Left lung (tissue), 10 donors: ENCODE measurements around the gene ATG9A. TPM values are rescaled to one million over a fixed set of nuclear protein-coding genes. Genes with fewer than 3 reads are reported as not detected.
"Not testable (repeated sequence)": the region's sequence is repeated elsewhere in the genome, so short reads cannot be mapped to it uniquely, and the experiment has no call there.

Source experiments
- ATAC-seq: fragments of 200-7000 bp; cut with Tn5 transposase; one replicate; pipeline ENCODE4 v1.9.1; 2020; ENCODE audit warnings: moderate library complexity
- DNase-seq, 4 donors: peaks; one replicate each; pipeline ENCODE4 v3.0.0-alpha.2; 2013 to 2020
- H3K27ac ChIP-seq, 2 donors: fragments of 200-600 bp; sonication (generic) in 1 of 2; one replicate each; pipeline versions ENCODE4 v1.5.0 to v1.8.0; 2020 to 2021
- H3K27me3 ChIP-seq, 2 donors: fragments of 200-600 bp; sonication (generic) in 1 of 2; one replicate each; pipeline versions ENCODE4 v1.5.0 to v1.8.0; 2020 to 2021
- H3K36me3 ChIP-seq, 2 donors: fragments of 200-600 bp; sonication (generic) in 1 of 2; one replicate each; pipeline versions ENCODE4 v1.5.0 to v1.8.0; 2020 to 2021
- H3K4me1 ChIP-seq, 2 donors: fragments of 200-600 bp; one replicate each; pipeline ENCODE4 v1.8.0; 2021
- H3K4me3 ChIP-seq, 2 donors: fragments of 200-600 bp; sonication (generic) in 1 of 2; one replicate each; pipeline versions ENCODE4 v1.5.0 to v1.8.0; 2020 to 2021; ENCODE audit warnings: mild to moderate bottlenecking in 1 of 2
- H3K9me3 ChIP-seq, 2 donors: fragments of 200-600 bp; sonication (generic) in 1 of 2; one replicate each; pipeline versions ENCODE4 v1.5.0 to v1.8.0; 2020 to 2021
- intact Hi-C, 2 donors: fragments of 100-400 bp; cut with DNase I; formaldehyde crosslinking; loops; one replicate each; pipeline versions ENCODE4 v1.11.2 to v1.14.2; 2022
- polyA plus RNA-seq, 6 donors: library from polyadenylated mRNA; unstranded; fragments of 120-200 nt; gene quantifications; one replicate each; pipeline ENCODE4 v1.2.1, GENCODE V29; 2013; ENCODE audit not compliant: insufficient read length in 6 of 6
- total RNA-seq, 2 donors: library from RNA; stranded (reverse); fragmentation: NEBNext Ultra II Directional; extraction: Animal tissue kit (Norgen Biotek cat#: 25700); gene quantifications; one replicate each; pipeline ENCODE4 v1.2.1, GENCODE V29; 2021
- TF ChIP-seq, protein P1 (sequence below), 2 donors: fragments of 200-600 bp; sonication (generic) in 1 of 2; IDR thresholded peaks; one replicate each; pipeline versions ENCODE4 v1.5.0 to v1.8.0; 2021; ENCODE audit warnings: antibody characterized with exemption in 2 of 2
- donor health status: DM: no; HTN: yes; CAD: no.
- donor health status: DM: no; HTN: no; CAD: no.

Gene ATG9A
- total and polyA plus RNA-seq, 8 donors: 43.1 to 58.9 (median 48.7) TPM

DNA sequence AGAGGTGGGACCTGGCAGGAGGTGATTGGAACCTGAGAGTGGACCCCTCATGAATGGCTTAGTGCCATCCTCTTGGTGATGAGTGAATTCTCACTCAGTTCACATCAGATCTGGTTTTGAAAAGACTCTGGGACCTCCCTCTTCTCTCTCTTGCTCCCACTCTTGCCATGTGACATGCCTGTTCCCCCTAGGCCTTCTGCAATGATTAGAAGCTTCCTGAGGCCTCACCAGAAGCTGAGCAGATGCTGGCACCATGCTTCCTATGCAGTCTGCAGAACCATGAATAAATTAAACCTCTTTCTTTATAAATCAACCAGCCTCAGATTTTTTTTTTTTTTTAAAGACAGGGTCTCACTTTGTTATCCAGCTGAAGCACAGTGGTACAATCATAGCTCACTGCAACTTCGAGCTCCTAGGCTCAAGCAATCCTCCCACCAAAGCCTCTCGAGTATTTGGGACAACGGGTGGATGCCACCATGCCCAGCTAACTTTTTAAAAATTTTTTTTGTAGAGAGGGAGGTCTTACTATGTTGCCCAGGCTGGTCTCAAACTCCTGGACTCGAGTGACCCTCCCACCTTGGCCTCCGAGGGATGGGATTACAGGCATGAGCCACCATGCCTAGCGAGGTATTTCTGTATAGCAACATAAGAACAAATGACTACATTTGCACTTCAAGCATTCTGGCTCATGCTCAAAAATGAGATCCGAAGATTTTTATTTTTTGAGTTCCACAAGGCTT, 24.8 kb downstream of the ATG9A start:
- H3K4me3 ChIP-seq: no peak overlapping the region
- H3K36me3 ChIP-seq: peaks cover 0 to 21% of the 10 kb centered on the region in 2 donors
- TF ChIP-seq, protein P1, sequence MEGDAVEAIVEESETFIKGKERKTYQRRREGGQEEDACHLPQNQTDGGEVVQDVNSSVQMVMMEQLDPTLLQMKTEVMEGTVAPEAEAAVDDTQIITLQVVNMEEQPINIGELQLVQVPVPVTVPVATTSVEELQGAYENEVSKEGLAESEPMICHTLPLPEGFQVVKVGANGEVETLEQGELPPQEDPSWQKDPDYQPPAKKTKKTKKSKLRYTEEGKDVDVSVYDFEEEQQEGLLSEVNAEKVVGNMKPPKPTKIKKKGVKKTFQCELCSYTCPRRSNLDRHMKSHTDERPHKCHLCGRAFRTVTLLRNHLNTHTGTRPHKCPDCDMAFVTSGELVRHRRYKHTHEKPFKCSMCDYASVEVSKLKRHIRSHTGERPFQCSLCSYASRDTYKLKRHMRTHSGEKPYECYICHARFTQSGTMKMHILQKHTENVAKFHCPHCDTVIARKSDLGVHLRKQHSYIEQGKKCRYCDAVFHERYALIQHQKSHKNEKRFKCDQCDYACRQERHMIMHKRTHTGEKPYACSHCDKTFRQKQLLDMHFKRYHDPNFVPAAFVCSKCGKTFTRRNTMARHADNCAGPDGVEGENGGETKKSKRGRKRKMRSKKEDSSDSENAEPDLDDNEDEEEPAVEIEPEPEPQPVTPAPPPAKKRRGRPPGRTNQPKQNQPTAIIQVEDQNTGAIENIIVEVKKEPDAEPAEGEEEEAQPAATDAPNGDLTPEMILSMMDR (IDR thresholded peaks at IDR 0.05): no peak
- DNase-seq (no peak), ATAC-seq (no peak)
- H3K4me1 ChIP-seq: peaks cover 14 to 29% of the 10 kb centered on the region in 2 donors
- H3K27me3 ChIP-seq: peaks cover 0 to 3% of the 10 kb centered on the region in 2 donors
- no peak overlapping the region for H3K27ac ChIP-seq
- H3K9me3 ChIP-seq: peaks cover 0 to 4% of the 10 kb centered on the region in 2 donors
- intact Hi-C loops: no loop called here

DNA sequence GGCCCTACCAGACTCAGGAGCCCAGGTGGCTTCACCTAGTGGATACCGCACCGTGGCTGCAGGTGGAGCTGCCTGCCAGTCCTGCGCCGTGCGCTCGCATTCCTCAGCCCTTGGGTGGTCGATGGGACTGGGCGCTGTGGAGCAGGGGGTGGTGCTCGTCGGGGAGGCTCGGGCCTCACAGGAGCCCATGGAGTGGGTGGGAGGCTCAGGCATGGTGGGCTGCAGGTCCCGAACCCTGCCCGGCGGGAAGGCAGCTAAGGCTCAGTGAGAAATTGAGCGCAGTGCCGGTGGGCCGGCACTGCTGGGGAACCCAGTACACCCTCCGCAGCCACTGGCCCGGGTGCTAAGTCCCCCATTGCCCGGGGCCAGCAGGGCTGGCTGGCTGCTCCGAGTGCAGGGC, 28.1 kb downstream of the ATG9A start:
- H3K4me1 ChIP-seq, H3K9me3 ChIP-seq, H3K36me3 ChIP-seq, H3K4me3 ChIP-seq, H3K27ac ChIP-seq, ATAC-seq, DNase-seq, intact Hi-C loops: not testable (repeated sequence)
- peaks cover 0 to 27% of the 10 kb centered on the region in 2 donors for H3K27me3 ChIP-seq

DNA sequence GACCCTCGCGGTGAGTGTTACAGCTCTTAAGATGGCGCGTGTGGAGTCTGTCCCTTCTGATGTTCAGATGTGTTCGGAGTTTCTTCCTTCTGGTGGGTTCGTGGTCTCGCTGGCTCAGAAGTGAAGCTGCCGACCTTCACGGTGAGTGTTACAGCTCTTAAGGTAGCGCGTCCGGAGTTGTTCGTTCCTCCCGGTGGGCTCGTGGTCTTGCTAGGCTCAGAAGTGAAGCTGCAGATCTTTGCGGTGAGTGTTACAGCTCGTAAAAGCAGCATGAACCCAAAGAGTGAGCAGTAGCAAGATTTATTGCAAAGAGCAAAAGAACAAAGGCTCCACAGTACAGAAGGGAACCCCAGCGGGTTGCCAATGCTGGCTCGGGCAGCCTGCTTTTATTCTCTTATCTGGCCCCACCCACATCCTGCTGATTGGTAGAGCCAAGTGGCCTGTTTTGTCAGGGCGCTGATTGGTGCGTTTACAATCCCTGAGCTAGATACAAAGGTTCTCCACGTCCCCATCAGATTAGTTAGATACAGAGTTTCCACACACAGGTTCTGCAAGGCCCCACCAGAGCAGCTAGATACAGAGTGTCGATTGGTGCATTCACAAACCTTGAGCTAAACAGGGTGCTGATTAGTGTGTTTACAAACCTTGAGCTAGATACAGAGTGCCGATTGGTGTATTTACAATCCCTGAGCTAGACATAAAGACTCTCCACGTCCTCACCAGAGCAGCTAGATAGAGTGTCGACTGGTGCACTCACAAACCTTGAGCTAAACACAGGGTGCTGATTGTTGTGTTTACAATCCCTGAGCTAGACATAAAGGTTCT, 28.7 kb downstream of the ATG9A start:
- H3K4me1 ChIP-seq, DNase-seq, H3K36me3 ChIP-seq, H3K9me3 ChIP-seq, H3K27ac ChIP-seq, ATAC-seq, intact Hi-C loops, H3K4me3 ChIP-seq: not testable (repeated sequence)
- H3K27me3 ChIP-seq: peaks cover 0 to 27% of the 10 kb centered on the region in 2 donors

DNA sequence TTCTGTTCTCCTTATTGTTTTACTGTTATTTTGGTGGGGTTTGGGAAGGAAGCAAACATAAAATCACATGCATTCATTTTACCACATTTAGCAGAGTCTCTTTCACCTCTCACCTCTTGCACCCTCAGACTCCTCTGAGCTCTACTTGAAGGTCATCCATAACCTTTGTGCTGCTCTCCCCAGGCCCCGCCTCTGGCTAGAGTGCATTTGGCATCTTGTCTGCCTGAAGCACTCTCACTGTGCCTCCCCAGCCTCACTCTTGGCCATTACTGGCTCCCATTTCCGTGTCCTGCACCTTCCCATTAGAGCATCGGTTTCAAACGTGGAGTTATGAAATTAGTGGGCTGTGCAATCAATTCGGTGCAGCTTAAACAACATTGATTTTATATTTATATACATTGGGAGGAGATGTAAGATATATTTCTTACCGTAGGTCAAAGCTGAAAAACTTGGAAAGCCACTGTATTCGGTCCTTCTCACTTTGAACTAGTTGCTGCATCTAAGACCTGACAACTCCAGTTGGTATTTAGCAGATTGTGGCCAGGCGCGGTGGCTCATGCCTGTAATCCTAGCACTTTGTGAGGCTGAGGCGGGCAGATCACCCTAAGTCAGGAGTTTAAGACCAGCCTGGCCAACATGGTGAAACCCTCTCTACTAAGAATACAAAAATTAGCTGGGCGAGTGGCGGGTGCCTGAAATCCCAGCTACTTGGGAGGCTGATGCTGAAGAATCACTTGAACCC, 29.8 kb downstream of the ATG9A start:
- intact Hi-C loops: no loop called here
- Histone ChIP-seq H3K27ac (no peak overlapping the region), H3K4me1 (no peaks in the 10 kb centered on the region), H3K27me3 (peaks cover 0 to 27% of the 10 kb centered on the region in 2 donors), H3K9me3 (peaks cover 0 to 3% of the 10 kb centered on the region in 2 donors), H3K4me3 (no peak overlapping the region), H3K36me3 (no peaks in the 10 kb centered on the region)
- TF ChIP-seq, protein P1 (IDR thresholded peaks at IDR 0.05): no peak
- ATAC-seq (no peak), DNase-seq (no peak)

DNA sequence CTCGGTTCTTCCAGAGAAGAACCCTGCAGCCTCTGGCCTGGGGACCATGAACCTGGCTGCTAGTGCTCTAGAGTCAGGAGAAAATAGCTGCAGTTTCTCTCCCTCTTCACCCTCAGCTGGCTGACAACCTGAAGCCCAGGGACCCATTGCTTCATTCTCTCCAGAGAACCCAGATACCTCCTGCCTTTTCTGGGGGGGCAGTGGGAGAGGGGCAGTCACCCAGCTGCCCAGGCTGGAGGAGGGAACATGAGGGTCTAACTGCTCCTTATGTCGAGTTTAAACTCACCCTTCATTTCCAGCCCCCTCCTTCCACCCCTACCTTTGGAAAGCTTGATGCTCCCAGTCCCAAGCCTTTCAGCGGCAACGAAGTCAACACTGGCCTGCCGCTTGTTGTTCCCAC, 30.5 kb downstream of the ATG9A start:
- intact Hi-C loops: no loop called here
- DNase-seq (no peak), ATAC-seq (no peak)
- no peak overlapping the region for H3K27ac ChIP-seq
- H3K9me3 ChIP-seq: no peaks in the 10 kb centered on the region
- H3K4me3 ChIP-seq: no peak overlapping the region
- H3K36me3 ChIP-seq: no peaks in the 10 kb centered on the region
- TF ChIP-seq, protein P1 (IDR thresholded peaks at IDR 0.05): no peak
- H3K4me1 ChIP-seq: no peaks in the 10 kb centered on the region
- H3K27me3 ChIP-seq: peaks cover 0 to 27% of the 10 kb centered on the region in 2 donors

DNA sequence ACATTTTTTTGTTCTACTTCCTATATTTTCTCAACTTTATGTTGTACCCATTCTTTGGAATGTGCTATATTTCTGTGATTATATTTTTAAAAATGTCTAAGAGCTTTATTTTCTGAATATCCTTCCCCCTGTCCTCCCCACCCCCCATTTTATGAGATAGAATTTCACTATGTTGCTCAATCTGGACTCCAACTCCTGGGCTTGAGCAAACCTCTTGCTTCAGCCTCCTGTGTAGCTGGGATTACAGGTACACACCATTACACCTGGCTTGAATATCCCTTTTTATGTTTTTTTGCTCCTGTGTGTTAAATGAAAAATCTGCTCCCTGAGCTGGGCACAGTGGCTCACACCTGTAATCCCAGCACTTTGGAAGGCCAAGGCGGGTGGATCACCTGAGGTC, 32.0 kb downstream of the ATG9A start:
- no peak for DNase-seq
- no peak for ATAC-seq
- H3K4me3 ChIP-seq: no peak overlapping the region
- no peaks in the 10 kb centered on the region for H3K9me3 ChIP-seq
- TF ChIP-seq, protein P1 (IDR thresholded peaks at IDR 0.05): no peak
- H3K4me1 ChIP-seq: no peaks in the 10 kb centered on the region
- no peaks in the 10 kb centered on the region for H3K36me3 ChIP-seq
- no peak overlapping the region for H3K27ac ChIP-seq
- H3K27me3 ChIP-seq: peaks cover 0 to 27% of the 10 kb centered on the region in 2 donors
- intact Hi-C loops: no loop called here
